ENCODE measurements around the gene URAD. TPM values are rescaled to one million over a fixed set of nuclear protein-coding genes. Genes with fewer than 3 reads are reported as not detected.
"Not testable (repeated sequence)": the region's sequence is repeated elsewhere in the genome, so short reads cannot be mapped to it uniquely, and the experiment has no call there.

Gene URAD
- total RNA-seq, 2 donors from 2014 or later = not detected

- Histone ChIP-seq H3K4me3 (no peak overlapping the region), H3K9me3 (no peaks in the 10 kb centered on the region), H3K27ac (no peak overlapping the region), H3K27me3 (replicated peaks; ENCODE audit: insufficient read depth) (no peaks in the 10 kb centered on the region), H3K36me3 (no peaks in the 10 kb centered on the region), H3K4me1 (ENCODE audit: control insufficient read depth in 1 of 2, low read depth in 2 of 2) (no peaks in the 10 kb centered on the region)
- DNase-seq (ENCODE audit: low spot score) (no peak), ATAC-seq (ENCODE audit: insufficient number of reproducible peaks, low FRiP score, low read depth) (no peak)
- TF ChIP-seq, protein P1, sequence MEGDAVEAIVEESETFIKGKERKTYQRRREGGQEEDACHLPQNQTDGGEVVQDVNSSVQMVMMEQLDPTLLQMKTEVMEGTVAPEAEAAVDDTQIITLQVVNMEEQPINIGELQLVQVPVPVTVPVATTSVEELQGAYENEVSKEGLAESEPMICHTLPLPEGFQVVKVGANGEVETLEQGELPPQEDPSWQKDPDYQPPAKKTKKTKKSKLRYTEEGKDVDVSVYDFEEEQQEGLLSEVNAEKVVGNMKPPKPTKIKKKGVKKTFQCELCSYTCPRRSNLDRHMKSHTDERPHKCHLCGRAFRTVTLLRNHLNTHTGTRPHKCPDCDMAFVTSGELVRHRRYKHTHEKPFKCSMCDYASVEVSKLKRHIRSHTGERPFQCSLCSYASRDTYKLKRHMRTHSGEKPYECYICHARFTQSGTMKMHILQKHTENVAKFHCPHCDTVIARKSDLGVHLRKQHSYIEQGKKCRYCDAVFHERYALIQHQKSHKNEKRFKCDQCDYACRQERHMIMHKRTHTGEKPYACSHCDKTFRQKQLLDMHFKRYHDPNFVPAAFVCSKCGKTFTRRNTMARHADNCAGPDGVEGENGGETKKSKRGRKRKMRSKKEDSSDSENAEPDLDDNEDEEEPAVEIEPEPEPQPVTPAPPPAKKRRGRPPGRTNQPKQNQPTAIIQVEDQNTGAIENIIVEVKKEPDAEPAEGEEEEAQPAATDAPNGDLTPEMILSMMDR (IDR thresholded peaks at IDR 0.05) = no peak
Measured at GRCh38 chr13:28010046-28010445, 21.6 kb upstream of the URAD start.

DNA sequence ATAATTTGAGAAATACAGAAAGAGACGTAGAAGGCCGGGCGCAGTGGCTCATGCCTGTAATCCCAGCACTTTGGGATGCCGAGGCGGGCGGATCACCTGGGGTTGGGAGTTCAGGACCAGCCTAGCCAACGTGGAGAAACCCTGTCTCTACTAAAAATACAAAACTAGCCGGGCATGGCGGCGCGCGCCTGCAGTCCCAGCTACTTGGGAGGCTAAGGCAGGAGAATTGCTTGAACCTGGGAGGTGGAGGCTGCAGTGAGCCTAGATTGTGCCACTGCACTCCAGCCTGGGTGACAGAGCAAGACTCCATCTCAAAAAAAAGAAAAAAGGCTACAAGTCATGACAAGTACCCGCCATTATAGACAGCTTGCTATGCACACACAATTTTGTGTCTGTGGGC, 16.5 kb upstream of the URAD start:
- H3K4me1 ChIP-seq (ENCODE audit: control insufficient read depth in 1 of 2, low read depth in 2 of 2); H3K9me3 ChIP-seq; H3K27ac ChIP-seq; H3K36me3 ChIP-seq; ATAC-seq (ENCODE audit: insufficient number of reproducible peaks, low FRiP score, low read depth); DNase-seq (ENCODE audit: low spot score); H3K27me3 ChIP-seq (replicated peaks; ENCODE audit: insufficient read depth); H3K4me3 ChIP-seq: not testable (repeated sequence)

- H3K4me3 ChIP-seq = no peak overlapping the region
- no peak for ATAC-seq (ENCODE audit: insufficient number of reproducible peaks, low FRiP score, low read depth)
- TF ChIP-seq, protein P1 (IDR thresholded peaks at IDR 0.05) = no peak
- H3K27ac ChIP-seq = no peak overlapping the region
- peaks cover 0 to 1% of the 10 kb centered on the region in 2 donors for H3K4me1 ChIP-seq (ENCODE audit: control insufficient read depth in 1 of 2, low read depth in 2 of 2)
- no peaks in the 10 kb centered on the region for H3K9me3 ChIP-seq
- H3K36me3 ChIP-seq = no peaks in the 10 kb centered on the region
- no peaks in the 10 kb centered on the region for H3K27me3 ChIP-seq (replicated peaks; ENCODE audit: insufficient read depth)
- DNase-seq (ENCODE audit: low spot score) = no peak
Measured at GRCh38 chr13:28002886-28003698, 14.6 kb upstream of the URAD start.

DNA sequence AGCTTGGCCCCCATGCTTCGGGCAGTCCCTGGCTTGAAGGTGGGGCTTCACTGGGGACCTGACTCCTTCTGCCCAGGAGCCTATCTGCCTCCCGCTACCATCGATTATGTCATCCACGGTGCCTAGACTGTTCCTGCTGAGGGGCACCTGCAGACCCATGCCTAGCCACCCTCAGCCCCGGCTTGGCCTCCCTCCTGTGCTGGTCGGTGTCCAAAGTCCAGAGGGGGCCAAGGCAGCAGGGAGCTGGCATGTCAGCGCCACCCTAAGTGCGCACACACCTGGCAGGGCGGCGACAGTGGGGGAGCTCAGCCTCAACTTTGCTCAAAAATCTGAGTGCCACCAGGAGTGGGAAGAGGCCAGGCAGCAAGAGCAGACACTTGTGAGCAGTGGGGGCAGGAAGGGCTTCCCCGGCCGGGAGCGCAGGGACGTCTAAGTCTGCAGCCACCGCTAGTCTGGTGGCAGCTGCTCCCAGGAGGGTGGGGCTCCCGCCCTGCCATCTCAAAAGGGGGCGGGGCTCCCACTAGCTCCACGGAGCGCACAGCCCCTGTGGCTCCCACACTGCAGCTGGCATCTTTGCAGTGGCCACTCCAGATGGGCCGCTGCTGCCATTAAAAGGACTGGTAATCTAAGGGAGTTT, 13.5 kb upstream of the URAD start:
- Histone ChIP-seq H3K4me1 (ENCODE audit: control insufficient read depth in 1 of 2, low read depth in 2 of 2) (peaks cover 0 to 5% of the 10 kb centered on the region in 2 donors), H3K4me3 (no peak overlapping the region), H3K36me3 (no peaks in the 10 kb centered on the region), H3K27ac (no peak overlapping the region), H3K9me3 (no peaks in the 10 kb centered on the region), H3K27me3 (replicated peaks; ENCODE audit: insufficient read depth) (no peaks in the 10 kb centered on the region)
- no peak for DNase-seq (ENCODE audit: low spot score)
- TF ChIP-seq, protein P1 (IDR thresholded peaks at IDR 0.05) = no peak
- no peak for ATAC-seq (ENCODE audit: insufficient number of reproducible peaks, low FRiP score, low read depth)

GRCh38 chr13:28001049-28001448, 12.6 kb upstream of the URAD start:
- Histone ChIP-seq H3K4me1 (ENCODE audit: control insufficient read depth in 1 of 2, low read depth in 2 of 2) (peaks cover 0 to 5% of the 10 kb centered on the region in 2 donors), H3K4me3 (no peak overlapping the region), H3K36me3 (no peaks in the 10 kb centered on the region), H3K9me3 (no peaks in the 10 kb centered on the region), H3K27me3 (replicated peaks; ENCODE audit: insufficient read depth) (no peaks in the 10 kb centered on the region), H3K27ac (no peak overlapping the region)
- TF ChIP-seq, protein P1 (IDR thresholded peaks at IDR 0.05) = no peak
- ATAC-seq (ENCODE audit: insufficient number of reproducible peaks, low FRiP score, low read depth) (no peak), DNase-seq (ENCODE audit: low spot score) (no peak)
